Mucosa of rectum (tissue), 2 donors: ENCODE measurements around the gene CYP3A7.
"Not testable (repeated sequence)": the region's sequence is repeated elsewhere in the genome, so short reads cannot be mapped to it uniquely, and the experiment has no call there.

Experiments
- H3K27ac ChIP-seq, 2 donors: one replicate each; pipeline ENCODE4 v1.7.0; 2013; ENCODE audit warnings: inconsistent platforms in 2 of 2, low read depth in 2 of 2, low read length in 2 of 2
- H3K27me3 ChIP-seq, 2 donors: one replicate each; pipeline ENCODE4 v1.7.0; 2013; ENCODE audit warnings: low read length in 2 of 2; ENCODE audit not compliant: control insufficient read depth in 2 of 2, insufficient read depth in 2 of 2
- H3K36me3 ChIP-seq, 2 donors: one replicate each; pipeline ENCODE4 v1.7.0; 2013; ENCODE audit warnings: low read length in 2 of 2; ENCODE audit not compliant: control insufficient read depth in 2 of 2, insufficient read depth in 2 of 2
- H3K4me1 ChIP-seq, 2 donors: one replicate each; pipeline ENCODE4 v1.7.0; 2013; ENCODE audit warnings: low read length in 2 of 2, mild to moderate bottlenecking in 1 of 2; ENCODE audit not compliant: control insufficient read depth in 2 of 2, insufficient read depth in 2 of 2
- H3K4me3 ChIP-seq, 2 donors: one replicate each; pipeline ENCODE4 v1.7.0; 2013; ENCODE audit warnings: low read length in 2 of 2
- H3K9ac ChIP-seq, 2 donors: one replicate each; pipeline ENCODE4 v1.7.0; 2013; ENCODE audit warnings: low read length in 2 of 2, low read depth in 1 of 2, mild to moderate bottlenecking in 1 of 2
- H3K9me3 ChIP-seq, 2 donors: one replicate each; pipeline ENCODE4 v1.7.0; 2013; ENCODE audit warnings: low read length in 2 of 2; ENCODE audit not compliant: control insufficient read depth in 2 of 2
- donor health status: healthy.
- donor health status: Normal muscosa, but diverticular disease.

CYP3A7 gene

DNA sequence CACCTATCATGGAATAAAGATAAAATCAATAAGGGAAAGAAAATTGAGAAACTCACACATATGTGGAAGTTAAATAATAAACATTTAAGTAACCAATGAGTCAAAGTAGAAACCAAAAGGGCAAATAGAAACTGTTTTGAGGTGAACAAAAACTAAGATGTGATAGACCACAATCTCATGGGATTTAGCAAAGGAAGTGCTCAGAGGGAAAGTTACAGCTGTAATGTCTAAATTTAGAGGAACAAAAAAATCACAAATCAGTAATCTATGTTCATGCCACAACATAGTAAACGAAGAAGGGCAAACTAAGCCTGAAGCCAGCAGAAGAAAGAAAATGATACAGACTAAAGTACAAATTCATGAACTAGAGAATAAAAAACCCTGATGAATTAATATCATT is 32.7 kb upstream of the CYP3A7 start:
- H3K4me1 ChIP-seq: peaks cover 6 to 8% of the 10 kb centered on the region in 2 donors
- H3K4me3 ChIP-seq: no peak overlapping the region
- no peaks in the 10 kb centered on the region for H3K36me3 ChIP-seq
- peaks cover 0 to 1% of the 10 kb centered on the region in 2 donors for H3K9me3 ChIP-seq
- no peak overlapping the region for H3K9ac ChIP-seq
- H3K27me3 ChIP-seq: no peaks in the 10 kb centered on the region
- no peak overlapping the region for H3K27ac ChIP-seq

- no peak overlapping the region for H3K27ac ChIP-seq
- H3K27me3 ChIP-seq: no peaks in the 10 kb centered on the region
- H3K4me1 ChIP-seq: peaks cover 0 to 2% of the 10 kb centered on the region in 2 donors
- peaks cover 0 to 1% of the 10 kb centered on the region in 2 donors for H3K9me3 ChIP-seq
- no peak overlapping the region for H3K9ac ChIP-seq
- no peaks in the 10 kb centered on the region for H3K36me3 ChIP-seq
- no peak overlapping the region for H3K4me3 ChIP-seq
Measured at GRCh38 chr7:99766484-99767099, 31.6 kb upstream of the CYP3A7 start.

- Histone ChIP-seq H3K36me3 (no peaks in the 10 kb centered on the region), H3K4me1 (no peaks in the 10 kb centered on the region), H3K9ac (no peak overlapping the region), H3K27me3 (no peaks in the 10 kb centered on the region), H3K27ac (no peak overlapping the region), H3K9me3 (no peaks in the 10 kb centered on the region), H3K4me3 (no peak overlapping the region)
Measured at GRCh38 chr7:99764478-99764877, 29.5 kb upstream of the CYP3A7 start.

- H3K9ac ChIP-seq: no peak overlapping the region
- H3K4me1 ChIP-seq: no peaks in the 10 kb centered on the region
- no peaks in the 10 kb centered on the region for H3K36me3 ChIP-seq
- no peak overlapping the region for H3K4me3 ChIP-seq
- H3K27ac ChIP-seq: no peak overlapping the region
- H3K27me3 ChIP-seq: no peaks in the 10 kb centered on the region
- H3K9me3 ChIP-seq: no peaks in the 10 kb centered on the region
Measured at GRCh38 chr7:99762680-99763327, 27.8 kb upstream of the CYP3A7 start.

GRCh38 chr7:99755085-99755484 is 20.1 kb upstream of the CYP3A7 start:
- Histone ChIP-seq H3K9me3 (no peaks in the 10 kb centered on the region), H3K36me3 (no peaks in the 10 kb centered on the region), H3K27ac (no peak overlapping the region), H3K4me3 (no peak overlapping the region), H3K9ac (no peak overlapping the region), H3K4me1 (peaks cover 7% of the 10 kb centered on the region in 2 donors), H3K27me3 (no peaks in the 10 kb centered on the region)

DNA sequence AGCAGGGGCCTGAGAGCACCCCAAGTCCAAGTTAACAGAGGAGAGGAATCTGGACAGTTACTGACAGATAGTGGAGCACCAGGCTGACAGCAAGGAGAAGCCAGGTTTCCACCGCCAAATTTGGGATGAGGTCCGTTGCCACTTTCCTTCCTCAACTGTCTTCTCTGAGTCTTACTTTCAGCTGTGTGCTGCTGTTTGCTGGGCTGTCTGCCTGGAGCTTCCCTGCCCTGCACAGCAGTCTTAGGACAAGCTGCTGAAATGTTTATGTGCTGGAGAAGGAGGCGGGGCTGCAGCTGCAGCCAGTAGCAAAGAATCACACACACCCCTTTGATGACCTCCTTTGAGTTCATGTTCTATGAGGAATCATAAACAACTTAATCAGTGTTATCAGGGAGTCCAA is 17.4 kb upstream of the CYP3A7 start:
- Histone ChIP-seq H3K36me3 (no peaks in the 10 kb centered on the region), H3K4me3 (no peak overlapping the region), H3K9me3 (no peaks in the 10 kb centered on the region), H3K9ac (peak overlapping the region; percentile 5 to 73), H3K27me3 (no peaks in the 10 kb centered on the region), H3K27ac (peak overlapping the region; percentile 87 to 92), H3K4me1 (peaks cover 7% of the 10 kb centered on the region in 2 donors)

DNA sequence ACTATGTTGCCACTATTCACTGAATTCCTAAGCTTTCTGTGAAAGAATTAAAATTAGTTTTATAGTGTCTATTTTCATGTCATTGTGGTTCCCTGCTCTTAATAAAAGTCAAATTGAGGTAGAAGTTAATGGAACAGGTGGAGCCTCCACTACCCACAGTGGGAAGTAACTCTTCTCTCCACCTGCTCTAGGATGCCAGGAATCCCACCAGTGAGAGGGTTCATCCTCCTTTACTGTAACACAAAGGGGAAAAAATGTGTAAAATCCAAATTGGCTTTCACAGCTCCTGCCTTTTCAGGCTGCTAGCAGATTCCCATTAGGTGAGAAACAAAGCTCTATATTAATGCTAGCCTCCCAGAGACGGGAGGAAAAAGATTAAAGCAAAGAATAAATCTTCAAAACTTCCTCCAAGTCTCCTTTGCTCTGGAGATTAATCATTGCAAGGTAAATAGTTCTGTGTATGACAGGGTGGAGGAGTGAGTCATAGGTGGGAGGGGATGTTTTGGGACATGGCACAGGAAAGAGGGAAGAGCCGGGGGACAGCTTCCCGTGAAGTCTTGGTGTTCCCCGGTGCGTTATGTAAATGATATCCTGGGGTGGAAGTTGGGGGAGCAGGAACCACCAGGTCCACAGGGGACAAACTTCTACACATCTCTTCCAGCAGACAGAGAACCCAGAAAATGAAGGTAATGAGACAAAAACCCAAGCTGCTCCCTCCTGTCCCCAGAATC is 16.5 kb upstream of the CYP3A7 start:
- Histone ChIP-seq H3K27ac (peak overlapping the region; percentile 87 to 92), H3K9ac (peak overlapping the region; percentile 24 to 73)
- not testable (repeated sequence) for H3K4me1 ChIP-seq

DNA sequence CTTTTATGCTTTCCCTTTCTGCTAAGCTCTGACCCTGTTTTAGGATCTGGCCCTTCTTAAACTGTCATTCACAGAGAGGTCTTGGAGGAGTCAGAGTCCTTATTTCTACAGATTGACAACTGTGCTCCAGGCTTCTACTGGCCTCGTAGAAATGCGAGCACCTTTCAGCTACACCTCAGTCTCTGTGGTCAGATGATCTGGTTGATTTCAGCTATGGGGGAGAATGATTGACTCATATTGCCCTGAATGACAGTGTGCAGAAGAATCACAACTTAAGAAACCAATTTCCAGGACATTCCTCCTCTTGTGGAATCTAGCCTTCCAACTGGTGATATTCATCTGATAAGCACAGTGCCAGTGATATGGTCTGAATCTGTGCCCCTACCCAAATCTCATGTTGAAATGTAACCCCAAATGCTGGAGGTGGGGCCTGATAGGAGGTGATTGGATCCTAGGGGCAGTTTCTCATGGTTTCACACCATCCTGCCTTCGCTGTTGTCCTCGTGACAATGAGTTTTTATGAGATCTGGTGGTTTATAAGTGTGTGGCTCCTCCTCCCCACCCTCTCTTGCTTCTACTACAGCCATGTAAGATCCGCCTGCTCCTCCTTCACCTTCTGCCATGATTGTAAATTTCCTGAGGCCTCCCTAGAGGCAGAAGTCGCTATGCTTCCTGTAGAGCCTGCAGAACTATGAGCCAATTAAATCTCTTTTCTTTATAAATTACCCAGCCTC is 14.0 kb upstream of the CYP3A7 start:
- Histone ChIP-seq H3K9me3 (no peaks in the 10 kb centered on the region), H3K9ac (no peak overlapping the region), H3K4me3 (no peak overlapping the region), H3K27me3 (no peaks in the 10 kb centered on the region), H3K27ac (no peak overlapping the region), H3K4me1 (peaks cover 7% of the 10 kb centered on the region in 2 donors), H3K36me3 (no peaks in the 10 kb centered on the region)

More for the DNA sequence above, 16.5 kb upstream of the CYP3A7 start:
- peak overlapping the region; percentile 37 to 42 for H3K4me3 ChIP-seq
- not testable (repeated sequence) for H3K36me3 ChIP-seq, H3K27me3 ChIP-seq, H3K9me3 ChIP-seq

GRCh38 chr7:99746915-99747314 is 11.9 kb upstream of the CYP3A7 start:
- not testable (repeated sequence) for H3K9me3 ChIP-seq, H3K4me1 ChIP-seq, H3K9ac ChIP-seq, H3K36me3 ChIP-seq, H3K27me3 ChIP-seq, H3K27ac ChIP-seq, H3K4me3 ChIP-seq

- not testable (repeated sequence) for H3K27me3 ChIP-seq, H3K36me3 ChIP-seq, H3K27ac ChIP-seq, H3K4me1 ChIP-seq, H3K9ac ChIP-seq, H3K9me3 ChIP-seq, H3K4me3 ChIP-seq
Measured at GRCh38 chr7:99745395-99745794, 10.4 kb upstream of the CYP3A7 start.
